Thoracic aorta (tissue), 2 donors: ENCODE results near the gene HOMER3. TPM values are rescaled to one million over a fixed set of nuclear protein-coding genes. Genes with fewer than 3 reads are reported as not detected.

Experiments used
- ATAC-seq: fragments of 150-250 bp; one replicate; pipeline ENCODE4 v1.8.0; 2017; ENCODE audit warnings: low read depth; ENCODE audit not compliant: insufficient number of reproducible peaks, low FRiP score
- DNase-seq: peaks from one replicate; pipeline ENCODE4 v3.0.0-alpha.2; 2020; ENCODE audit warnings: low spot score
- H3K27ac ChIP-seq, 2 donors: fragments of 200-600 bp; sonication (generic); 1 replicate in 1 of 2; 2 replicates in 1 of 2; pipeline ENCODE4 v1.5.1; 2016; ENCODE audit warnings: mild to moderate bottlenecking in 2 of 2, moderate library complexity in 2 of 2
- H3K27me3 ChIP-seq: fragments of 200-600 bp; sonication (generic); replicated peaks from 2 replicates; pipeline ENCODE4 v1.6.0; 2016; ENCODE audit warnings: mild to moderate bottlenecking; ENCODE audit not compliant: insufficient read depth
- H3K36me3 ChIP-seq: fragments of 200-600 bp; sonication (generic); one replicate; pipeline ENCODE4 v1.5.1; 2016
- H3K4me1 ChIP-seq, 2 donors: fragments of 200-600 bp; sonication (generic); 1 replicate in 1 of 2; 2 replicates in 1 of 2; pipeline versions ENCODE4 v1.5.1 to v1.6.0; 2016; ENCODE audit warnings: low read depth in 2 of 2, mild to moderate bottlenecking in 1 of 2; ENCODE audit not compliant: control insufficient read depth in 1 of 2
- H3K4me3 ChIP-seq: fragments of 200-600 bp; sonication (generic); 2 replicates; pipeline ENCODE4 v1.5.1; 2016; ENCODE audit warnings: mild to moderate bottlenecking
- H3K9me3 ChIP-seq: fragments of 200-600 bp; sonication (generic); 2 replicates; pipeline ENCODE4 v1.5.1; 2016
- total RNA-seq, 2 donors: library from RNA; depleted of rRNA; stranded (reverse); fragments of >200 nt; gene quantifications; one replicate each; pipeline versions ENCODE4 v1.1.0 to v1.2.3, GENCODE V29; 2016
- TF ChIP-seq, protein P1 (sequence below): fragments of 200-600 bp; sonication (generic); IDR thresholded peaks from one replicate; pipeline ENCODE4 v1.5.1; 2019; ENCODE audit warnings: antibody characterized with exemption

HOMER3 gene
- total RNA-seq, 2 donors from 2014 or later, result 40.6 to 100 TPM

DNA sequence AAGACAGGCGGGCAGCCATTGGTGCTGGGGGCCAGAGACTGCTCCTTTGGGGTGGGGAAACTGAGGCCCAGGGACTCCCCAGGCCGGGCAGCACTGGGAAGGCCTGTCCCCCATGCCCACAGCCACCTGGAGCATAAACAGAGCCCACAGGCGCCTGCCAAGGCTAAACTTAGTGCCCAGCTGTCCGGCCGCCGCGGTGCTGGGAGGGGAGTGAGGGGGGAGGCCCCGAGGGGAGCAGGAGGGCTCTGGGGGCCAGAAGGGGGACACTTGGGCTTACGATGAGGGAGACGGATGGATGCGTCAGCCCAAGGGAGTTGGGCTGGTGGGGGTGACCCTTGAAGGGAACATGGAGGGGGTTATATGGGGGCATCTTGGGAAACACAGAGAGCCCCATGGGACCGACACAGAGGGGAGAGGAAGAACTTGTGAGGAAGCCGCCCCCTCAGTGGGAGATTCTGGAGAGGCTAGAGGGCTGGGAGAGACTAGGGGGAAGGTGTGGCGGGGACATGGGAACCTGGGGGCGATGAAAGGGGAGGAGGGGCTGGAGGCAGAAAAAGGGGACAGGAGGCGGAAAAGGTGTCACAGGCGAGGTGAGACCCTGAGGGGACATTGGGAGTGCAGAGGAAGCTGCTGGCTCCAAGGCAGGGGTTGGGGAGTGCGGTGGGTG is 47.3 kb downstream of the HOMER3 start:
- TF ChIP-seq, protein P1, sequence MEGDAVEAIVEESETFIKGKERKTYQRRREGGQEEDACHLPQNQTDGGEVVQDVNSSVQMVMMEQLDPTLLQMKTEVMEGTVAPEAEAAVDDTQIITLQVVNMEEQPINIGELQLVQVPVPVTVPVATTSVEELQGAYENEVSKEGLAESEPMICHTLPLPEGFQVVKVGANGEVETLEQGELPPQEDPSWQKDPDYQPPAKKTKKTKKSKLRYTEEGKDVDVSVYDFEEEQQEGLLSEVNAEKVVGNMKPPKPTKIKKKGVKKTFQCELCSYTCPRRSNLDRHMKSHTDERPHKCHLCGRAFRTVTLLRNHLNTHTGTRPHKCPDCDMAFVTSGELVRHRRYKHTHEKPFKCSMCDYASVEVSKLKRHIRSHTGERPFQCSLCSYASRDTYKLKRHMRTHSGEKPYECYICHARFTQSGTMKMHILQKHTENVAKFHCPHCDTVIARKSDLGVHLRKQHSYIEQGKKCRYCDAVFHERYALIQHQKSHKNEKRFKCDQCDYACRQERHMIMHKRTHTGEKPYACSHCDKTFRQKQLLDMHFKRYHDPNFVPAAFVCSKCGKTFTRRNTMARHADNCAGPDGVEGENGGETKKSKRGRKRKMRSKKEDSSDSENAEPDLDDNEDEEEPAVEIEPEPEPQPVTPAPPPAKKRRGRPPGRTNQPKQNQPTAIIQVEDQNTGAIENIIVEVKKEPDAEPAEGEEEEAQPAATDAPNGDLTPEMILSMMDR, result no peak
- Histone ChIP-seq H3K4me3 (no peak overlapping the region), H3K27me3 (no peaks in the 10 kb centered on the region), H3K27ac (no peak overlapping the region), H3K9me3 (no peaks in the 10 kb centered on the region), H3K4me1 (peaks cover 3 to 21% of the 10 kb centered on the region in 2 donors), H3K36me3 (no peaks in the 10 kb centered on the region)
- ATAC-seq (no peak), DNase-seq (no peak)

DNA sequence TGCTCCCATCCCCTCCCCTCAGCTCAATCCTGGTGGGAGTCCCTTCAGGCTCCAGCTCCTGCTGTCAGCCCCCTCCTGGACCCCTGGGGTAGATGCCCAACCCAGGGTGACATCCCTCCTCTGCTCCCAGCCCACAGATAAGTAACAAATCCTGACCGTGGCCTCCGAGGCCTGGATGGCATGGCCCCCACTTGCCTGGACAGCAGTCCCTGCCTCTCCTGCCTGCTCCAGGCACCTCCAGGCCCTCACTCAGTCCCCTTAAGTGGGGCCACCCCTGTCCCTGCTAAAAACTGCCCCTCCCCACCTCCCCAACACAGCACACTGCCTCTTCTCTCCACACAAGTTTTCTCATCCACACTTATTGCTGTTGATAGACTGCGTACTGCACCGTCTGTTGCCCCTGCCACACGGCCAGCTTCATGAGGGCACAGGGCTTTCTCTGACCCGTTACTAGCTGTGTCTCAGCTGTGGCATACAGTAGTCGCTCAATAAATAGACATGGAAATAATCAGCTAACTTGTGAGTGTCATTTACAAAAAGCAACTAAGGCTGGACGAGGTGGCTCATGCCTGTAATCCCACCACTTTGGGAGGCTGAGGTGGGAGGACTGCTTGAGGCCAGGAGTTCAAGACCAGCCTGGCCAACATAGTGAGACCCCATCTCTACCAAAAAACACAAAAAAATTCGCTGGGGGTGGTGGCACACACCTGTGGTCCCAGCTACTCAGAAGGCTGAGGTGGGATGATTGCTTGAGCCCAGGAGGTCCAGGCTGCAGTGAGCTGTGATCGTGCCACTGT is 50.9 kb downstream of the HOMER3 start:
- Histone ChIP-seq H3K36me3 (no peaks in the 10 kb centered on the region), H3K4me3 (no peak overlapping the region), H3K27ac (no peak overlapping the region), H3K27me3 (no peaks in the 10 kb centered on the region), H3K4me1 (peaks cover 0 to 9% of the 10 kb centered on the region in 2 donors), H3K9me3 (no peaks in the 10 kb centered on the region)
- no peak for DNase-seq
- TF ChIP-seq, protein P1, result no peak
- ATAC-seq, result no peak

DNA sequence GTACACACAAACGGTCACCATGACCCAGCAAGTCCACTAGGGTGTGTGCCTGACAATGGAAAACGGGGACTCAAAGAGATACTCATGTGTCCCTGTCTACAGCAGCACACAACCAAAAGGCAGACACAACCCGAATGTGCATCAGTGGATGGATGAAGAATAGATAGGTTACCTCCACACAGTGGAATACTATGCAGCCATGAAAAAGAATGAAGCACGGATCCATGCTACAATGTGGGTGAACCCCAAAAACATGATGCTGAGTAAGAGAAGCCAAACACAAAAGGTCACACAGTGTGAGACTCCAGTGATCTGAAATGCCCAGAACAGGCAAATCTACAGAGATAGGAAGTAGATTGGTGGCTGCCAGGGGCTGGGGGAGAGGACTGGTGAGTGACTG is 54.0 kb downstream of the HOMER3 start:
- no peak overlapping the region for H3K27ac ChIP-seq
- H3K4me1 ChIP-seq, result no peaks in the 10 kb centered on the region
- no peaks in the 10 kb centered on the region for H3K27me3 ChIP-seq
- no peaks in the 10 kb centered on the region for H3K9me3 ChIP-seq
- no peak overlapping the region for H3K4me3 ChIP-seq
- TF ChIP-seq, protein P1, result no peak
- DNase-seq (no peak), ATAC-seq (no peak)
- no peaks in the 10 kb centered on the region for H3K36me3 ChIP-seq

DNA sequence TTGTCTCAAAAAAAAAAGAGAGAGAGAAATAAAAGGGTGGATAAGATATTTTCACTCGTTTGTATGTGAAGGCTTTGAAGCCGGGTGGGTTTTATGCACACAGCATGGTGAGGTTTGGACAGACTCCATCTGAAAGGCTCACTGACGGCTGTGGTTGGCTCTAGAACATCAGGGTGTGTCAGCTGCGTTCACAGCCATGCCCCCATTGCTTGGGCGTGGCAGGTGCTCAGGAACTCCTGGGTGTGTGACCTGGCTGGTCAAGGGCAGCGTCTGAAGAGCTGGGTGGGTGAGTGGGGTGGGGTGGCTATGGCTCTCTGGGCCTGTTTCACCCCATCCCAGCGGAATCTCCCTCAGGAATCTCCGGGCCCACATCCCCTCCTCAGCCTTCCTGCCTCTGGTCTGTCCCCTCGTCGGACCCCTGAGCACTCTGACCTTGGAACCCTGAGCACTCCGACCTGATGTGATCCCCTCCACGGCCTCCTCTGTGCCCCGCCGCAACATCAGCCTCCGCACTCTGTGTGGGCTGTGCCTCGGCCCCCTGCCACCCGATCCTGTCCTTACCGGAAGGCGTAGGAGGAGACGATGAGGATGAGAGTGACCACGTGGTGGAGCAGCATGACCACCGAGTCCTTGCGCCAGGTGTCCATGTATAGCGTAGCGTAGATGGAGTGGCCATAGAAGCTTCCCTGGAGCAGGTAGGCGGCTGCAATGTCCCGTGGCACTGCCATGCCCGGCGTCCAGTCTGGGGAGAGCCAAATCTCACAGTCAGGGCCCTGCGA is 57.3 kb downstream of the HOMER3 start:
- Histone ChIP-seq H3K4me3 (no peak overlapping the region), H3K36me3 (no peaks in the 10 kb centered on the region), H3K27me3 (no peaks in the 10 kb centered on the region), H3K4me1 (no peaks in the 10 kb centered on the region), H3K27ac (no peak overlapping the region), H3K9me3 (no peaks in the 10 kb centered on the region)
- no peak for ATAC-seq
- TF ChIP-seq, protein P1, result no peak
- DNase-seq, result no peak

DNA sequence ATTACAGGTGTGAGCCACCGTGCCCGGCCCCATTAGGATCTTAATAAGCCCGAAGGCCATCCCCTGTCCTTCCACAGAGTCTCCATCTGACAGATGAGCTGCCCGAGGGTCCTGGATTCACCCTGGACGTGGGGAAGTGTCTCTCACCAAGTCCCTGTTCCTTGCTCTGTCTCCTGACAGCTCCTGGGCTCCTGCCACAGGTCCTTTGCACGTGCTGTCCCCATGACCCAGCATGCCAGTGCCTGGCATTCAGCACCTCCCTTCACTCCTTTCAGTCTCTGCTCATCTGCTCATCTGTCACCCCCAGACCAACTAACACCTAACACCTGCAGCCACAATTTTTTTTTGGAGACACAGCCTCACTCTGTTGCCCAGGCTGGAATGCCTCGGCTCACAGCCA is 59.5 kb downstream of the HOMER3 start:
- Histone ChIP-seq H3K27me3 (no peaks in the 10 kb centered on the region), H3K36me3 (no peaks in the 10 kb centered on the region), H3K9me3 (peaks cover 3% of the 10 kb centered on the region), H3K4me3 (no peak overlapping the region), H3K27ac (no peak overlapping the region), H3K4me1 (no peaks in the 10 kb centered on the region)
- DNase-seq (no peak), ATAC-seq (no peak)
- TF ChIP-seq, protein P1, result no peak
